ENCODE results near the gene PLXNA4.

The PLXNA4 gene

DNA sequence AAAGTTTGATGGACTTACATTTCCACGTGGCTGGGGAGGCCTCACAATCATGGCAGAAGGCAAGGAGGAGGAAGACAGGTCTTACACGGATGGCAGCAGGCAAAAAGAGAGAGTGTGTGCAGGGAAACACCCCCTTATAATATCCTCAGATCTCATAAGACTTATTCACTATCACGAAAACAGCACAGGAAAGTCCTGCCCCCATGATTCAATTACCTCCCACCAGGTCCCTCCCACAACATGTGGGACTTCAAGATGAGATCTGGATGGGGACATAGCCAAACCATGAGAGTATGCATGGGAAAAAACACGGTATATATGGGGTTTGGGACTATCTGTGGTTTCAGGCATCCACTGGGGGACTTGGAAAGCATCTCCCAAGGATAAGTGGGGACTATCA is 78.0 kb downstream of the PLXNA4 start:
- no peak for DNase-seq

DNA sequence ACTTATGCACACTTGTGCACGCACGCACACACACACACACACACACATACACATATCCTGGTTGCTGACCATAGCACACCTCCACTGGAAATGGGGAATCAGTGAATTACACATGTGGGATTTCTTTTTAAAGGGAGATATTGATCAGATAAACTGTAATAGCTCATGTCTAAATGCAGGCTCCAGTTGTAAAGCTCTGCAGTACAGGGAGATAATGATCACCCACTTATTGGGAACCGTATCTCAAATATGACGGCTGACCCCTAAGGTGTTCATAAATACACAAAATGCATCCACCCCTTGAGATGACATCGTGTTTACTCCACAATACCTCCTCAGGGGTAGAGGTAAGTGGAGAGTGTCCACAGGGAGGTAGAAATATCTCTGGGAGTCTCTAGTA is 79.2 kb downstream of the PLXNA4 start:
- DNase-seq = no peak

DNA sequence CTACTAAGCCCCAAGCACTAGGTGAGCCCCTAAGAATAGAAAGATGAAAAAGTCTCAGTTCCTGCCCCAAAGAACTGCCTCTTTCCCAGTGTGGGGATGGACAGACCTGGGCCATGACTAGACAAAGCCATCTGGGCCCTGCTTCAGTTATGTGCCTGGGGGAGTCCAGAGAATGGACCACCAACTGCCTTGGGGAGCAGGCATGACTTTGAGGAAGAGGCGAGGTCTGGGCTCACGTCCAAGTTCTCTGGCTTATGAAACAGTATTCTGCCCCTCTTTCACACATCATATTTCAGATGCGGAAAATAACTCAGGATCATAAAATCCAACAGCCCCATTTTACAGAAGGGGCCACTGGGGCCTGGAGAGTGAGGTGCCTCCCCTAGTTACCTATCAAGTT is 80.3 kb downstream of the PLXNA4 start:
- no peak for DNase-seq

DNA sequence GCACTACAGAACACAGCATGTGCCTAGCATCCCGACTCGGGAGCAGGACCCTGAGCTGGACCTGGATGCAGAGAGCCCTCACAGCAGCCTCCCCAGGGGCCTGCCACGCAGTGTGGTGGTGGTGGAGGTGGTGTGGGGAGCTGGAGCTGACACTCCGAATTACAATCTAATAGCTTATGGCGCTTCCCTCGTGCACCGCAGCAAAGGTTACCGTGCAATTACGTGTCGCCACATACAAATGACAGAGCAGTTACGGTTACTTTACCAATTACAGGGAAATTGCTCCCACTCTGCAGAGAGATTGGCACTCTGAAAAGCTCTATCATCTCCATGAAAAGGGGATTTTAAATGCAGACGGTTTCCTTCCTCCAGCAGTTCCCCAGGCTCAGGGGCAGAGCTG is 81.8 kb downstream of the PLXNA4 start:
- DNase-seq = no peak

DNA sequence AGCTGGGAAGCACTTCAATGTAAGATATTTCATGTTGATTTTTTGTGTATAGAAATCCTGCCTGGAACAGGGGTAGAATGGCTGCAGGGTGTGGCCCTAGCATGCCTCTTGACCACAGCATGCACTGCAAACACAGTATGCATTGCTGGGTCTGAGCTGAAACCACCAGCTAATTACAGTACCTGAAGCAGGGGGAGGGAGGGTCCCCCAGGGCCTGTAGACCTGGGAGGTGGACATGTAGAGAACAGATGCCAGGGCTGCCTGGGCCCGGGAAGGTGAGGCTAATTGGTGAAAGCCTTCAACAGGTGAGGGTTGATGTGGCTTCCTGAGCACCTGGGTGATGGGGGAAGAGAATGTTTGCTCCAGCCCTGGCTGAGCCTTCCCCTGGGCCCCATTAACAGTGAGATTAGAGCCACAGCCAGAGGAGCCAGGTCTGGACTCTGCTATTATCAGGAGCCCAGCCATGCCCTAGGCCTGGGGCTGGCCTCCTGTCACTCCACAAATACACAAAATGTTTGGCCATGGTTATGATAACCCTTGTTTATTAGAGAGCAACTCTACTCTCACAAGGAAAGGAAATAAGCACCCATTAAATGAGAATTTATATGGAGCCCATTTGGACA is 83.3 kb downstream of the PLXNA4 start:
- no peak for DNase-seq

DNA sequence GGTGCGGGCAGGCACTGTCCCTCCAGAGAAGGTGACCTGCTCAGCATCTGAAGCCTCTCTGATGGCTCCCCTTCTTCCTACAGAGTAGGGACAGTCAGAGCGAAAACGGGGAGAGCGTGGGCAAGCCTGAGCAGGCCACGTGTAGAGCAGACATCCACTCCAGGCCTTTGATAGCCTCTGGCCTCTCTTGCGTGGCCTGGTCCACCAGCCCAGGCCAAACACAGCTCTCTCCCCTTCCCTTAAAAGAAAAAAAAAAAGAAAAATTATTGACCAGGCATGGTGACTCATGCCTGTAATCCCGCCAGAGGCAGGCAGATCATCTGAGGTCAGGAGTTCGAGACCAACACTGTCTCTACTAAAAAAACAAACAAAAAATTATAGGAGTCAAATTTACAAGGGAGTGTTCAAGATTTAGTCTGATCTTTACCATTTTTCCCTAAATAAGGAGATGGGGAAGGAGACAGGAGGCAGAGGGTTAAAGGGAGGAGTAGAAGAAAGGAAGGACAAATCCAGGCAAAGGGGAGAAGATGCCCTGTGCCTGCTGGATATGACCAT is 84.8 kb downstream of the PLXNA4 start:
- no peak for DNase-seq

DNA sequence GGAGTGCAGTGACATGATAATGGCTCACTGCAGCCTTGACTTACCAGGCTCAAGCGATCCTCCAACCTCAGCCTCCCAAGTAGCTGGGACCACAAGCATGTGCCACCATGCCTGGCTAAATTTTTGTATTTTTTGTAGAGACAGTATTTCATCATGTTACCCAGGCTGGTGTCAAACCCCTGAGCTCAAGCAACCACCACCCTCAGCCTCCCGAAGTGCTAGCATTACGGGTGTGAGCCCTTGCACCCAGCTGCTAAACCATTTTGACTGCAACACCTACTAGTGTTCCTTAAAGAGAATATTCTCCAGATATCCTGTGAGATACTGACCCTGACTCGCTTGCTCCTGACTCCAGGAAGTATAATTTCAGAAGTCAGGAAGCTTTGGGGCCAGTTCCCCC is 85.8 kb downstream of the PLXNA4 start:
- DNase-seq = no peak

DNA sequence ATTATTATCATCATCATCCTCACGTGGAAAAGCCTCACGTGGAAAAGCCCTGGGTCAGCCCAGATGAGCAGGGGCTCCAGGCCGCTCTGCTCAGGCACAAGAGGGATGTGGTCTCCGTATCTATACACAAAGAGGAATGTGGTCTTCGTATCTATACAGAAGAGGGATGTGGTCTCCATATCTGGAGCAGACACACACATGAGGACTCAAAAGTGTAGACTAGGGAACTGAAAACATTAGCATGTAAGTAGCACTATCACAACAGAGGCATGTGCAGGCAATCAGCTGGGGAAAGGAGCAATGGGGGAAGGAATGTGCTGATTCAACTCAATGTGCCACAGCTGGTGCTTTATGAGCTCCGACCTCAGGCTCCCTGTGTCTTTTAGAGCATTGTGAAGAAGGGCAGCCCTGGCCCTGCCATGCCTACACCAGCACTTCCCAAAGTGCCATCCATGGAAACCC is 86.5 kb downstream of the PLXNA4 start:
- DNase-seq = no peak

DNA sequence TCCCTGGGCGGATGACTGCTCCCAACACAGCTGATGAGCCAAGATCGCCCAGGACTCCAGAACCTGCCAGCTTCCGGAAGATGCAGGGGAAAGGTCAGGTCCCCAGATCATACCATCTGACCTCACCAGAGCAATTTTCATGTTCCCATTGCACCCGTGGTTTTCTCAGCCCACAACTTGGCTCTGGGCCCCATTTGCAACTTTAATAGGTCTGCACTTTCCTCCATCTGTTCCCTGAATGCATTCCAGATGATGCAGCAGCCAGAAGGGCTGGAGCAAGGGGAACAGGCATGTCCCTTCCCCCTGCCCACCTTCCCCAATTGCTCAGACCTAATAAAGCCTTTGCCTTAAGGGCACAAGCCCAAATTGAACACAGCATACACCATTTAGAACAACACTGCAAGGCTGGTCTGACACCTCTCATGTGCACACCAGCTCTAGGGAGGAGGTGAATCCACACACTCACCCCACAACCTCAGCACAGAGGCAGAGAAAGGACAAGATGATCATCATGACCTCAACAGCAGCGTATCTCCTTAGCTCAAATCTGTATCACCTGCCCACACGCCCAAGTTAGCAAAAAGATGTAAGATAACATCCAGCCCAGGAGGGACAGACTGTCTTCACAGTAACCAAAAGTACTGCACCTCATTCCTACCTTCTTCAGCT is 87.5 kb downstream of the PLXNA4 start:
- DNase-seq = no peak

DNA sequence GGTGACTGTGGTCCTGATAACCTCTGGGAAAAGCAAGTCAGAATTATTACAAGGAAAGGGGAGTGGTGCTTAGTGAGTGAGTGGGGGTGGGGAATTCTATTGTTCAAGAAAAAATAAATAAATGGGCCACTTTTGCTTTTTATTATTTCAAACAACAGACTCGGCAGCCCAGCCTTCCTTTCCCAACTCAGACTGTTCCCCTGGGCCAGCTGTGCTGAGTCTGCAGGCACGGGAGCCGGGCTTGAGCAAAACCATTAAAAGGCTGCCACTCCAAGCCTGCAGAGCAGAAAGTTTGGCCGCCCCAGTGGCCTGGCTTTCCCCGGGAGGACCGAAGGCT is 90.0 kb downstream of the PLXNA4 start:
- no peak for DNase-seq

DNA sequence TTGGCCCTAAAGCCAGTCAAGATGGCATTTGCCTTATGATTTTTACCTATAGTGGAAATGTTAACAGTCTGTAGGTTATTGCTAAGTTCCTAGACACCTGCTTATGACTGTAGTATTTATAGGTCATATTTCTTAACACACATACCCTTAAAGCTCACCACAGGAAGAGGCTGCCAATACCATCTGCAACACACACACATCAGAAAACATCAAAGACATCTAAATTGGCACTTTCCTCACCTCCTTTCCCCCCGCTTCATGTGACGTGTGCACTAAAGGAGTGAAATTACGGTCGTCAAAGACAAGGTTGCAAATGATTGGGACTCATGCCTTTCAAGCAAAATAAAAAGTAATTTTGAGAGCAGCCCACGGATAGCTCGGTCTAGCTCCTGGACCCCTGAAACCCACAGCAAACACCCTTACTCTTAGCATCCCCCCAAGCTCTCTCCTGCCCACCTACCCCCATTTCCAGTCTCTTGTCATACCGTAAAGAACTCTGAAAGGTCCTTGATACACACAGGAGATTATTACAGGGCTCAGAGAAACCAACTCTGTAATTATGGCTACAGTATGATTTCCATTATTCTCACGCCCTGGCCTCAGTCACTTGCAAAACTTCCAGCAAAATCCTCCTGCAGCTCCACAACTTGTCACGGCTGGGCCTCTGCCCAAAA is 90.5 kb downstream of the PLXNA4 start:
- DNase-seq = no peak

DNA sequence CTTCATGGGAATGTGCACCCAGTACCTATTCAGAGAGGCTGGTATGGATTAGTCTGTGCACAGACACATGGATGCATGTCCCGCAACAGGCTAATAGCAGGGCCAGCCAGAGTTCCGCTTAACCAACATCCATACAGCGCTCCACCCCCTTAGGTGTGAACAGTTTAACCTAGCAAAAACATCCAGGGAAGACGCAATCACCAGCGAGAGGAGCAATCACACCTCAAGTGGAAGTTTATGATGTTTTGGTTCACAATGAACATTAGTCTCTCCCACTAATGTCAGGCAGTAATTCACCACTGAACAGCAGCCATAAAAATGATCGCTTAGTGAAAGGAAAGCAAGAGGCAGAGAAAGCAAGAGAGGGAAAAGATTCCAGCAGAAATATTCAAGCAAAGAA is 91.1 kb downstream of the PLXNA4 start:
- DNase-seq = no peak

DNA sequence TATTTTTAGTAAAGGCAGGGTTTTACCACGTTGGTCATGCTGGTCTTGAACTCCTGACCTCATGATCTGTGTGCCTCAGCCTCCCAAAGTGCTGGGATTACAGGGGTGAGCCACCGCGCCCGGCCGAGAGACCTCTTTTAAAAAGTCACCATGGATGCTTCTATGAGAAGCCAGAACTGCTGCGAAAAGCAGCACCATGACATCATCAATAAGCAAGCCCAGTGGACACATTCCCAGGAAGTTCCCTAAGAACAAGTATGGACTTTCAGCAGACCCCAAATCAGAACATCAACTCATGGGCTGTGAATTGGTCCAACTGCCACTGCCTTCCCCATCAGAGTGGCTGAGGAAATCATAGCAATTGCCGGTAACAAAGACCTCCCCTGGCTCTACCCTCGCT is 93.4 kb downstream of the PLXNA4 start:
- DNase-seq = no peak

DNA sequence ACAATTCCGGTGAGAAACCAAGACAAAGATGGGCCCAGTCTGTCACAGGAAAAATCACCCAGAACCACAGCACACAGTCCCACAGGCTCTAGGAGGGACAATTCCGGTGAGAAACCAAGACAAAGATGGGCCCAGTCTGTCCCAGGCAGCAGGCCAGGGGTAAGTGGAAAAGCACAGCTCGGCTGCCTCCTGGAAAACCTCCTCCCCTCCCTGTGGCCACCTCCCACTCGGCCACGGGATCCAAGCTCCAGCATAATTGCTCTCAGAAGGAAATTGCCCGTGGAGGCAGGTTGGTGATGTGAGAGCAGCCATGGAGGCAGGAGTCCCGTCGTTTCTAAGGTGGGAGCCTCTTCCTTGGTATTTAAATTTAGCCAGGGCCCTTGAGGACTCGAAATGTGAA is 95.7 kb downstream of the PLXNA4 start:
- no peak for DNase-seq

DNA sequence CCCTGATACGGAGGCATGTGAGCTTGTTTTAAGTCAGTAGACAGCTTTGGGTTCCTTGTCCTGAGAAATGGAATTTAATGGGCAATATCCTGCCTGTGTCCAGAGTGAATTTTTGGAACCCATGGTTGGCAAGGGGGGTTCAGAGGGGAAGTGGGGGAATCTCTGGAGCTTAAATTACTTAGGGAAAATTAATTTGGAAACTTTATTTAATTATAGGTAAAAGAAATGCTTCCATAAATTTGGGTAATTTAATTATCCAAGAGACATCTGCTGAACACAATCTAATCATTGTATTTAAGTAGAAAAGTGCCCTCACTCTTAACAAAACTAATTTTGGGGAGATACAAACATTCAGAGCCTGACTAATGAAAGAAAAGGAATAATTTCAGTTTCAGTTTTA is 99.7 kb downstream of the PLXNA4 start:
- DNase-seq = no peak

DNA sequence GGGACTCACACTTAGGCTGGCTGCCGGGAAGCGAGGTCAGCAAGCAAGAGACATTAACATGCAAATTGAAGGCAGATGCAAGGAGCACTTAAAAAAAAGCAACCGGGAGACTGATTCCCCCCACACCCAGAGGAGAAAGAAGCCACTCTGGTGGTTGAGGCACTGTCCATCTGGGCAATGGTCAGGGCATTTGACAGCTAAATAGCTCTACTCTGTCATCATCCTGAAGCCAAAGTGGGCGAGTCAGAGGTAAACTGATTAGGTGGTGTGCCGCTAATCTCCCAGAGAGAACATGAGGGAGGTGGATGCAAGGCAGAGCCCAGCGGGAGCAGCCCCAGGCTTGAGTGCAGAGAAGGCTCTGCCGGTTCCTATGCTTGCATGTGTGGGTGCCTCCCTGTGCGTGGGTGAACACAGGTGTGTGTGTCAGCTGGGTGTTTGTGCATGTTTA is 100.6 kb downstream of the PLXNA4 start:
- no peak for DNase-seq

DNA sequence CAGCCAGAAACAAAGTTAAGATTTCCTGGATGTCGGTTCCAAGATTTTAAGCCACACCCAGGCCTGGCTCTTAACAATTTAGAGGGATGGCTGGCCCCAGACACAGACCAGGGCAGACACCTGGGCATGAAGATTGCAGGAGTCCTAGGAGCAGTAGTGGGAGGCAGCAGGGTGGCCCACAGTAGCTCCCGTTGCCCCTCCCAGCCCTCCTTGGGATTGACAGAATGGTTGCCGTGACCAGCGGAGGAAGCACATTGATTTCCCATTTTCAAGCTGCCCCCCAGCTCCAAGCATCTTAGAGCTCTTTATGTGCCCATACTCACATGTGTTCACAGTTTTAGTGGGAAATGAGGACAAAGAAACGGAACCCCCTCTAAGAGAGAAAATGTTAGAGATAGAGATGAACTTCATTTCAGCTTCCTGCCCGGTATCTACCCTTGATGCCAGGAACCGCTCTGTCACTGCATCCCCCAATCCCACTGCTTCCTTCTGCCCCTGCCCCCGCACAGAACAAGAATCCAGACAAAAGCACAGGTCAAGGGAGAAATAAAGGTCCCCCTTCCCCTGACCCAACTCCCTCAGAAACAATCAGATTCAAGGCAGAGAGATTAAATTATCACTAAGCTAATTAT is 101.1 kb downstream of the PLXNA4 start:
- no peak for DNase-seq

DNA sequence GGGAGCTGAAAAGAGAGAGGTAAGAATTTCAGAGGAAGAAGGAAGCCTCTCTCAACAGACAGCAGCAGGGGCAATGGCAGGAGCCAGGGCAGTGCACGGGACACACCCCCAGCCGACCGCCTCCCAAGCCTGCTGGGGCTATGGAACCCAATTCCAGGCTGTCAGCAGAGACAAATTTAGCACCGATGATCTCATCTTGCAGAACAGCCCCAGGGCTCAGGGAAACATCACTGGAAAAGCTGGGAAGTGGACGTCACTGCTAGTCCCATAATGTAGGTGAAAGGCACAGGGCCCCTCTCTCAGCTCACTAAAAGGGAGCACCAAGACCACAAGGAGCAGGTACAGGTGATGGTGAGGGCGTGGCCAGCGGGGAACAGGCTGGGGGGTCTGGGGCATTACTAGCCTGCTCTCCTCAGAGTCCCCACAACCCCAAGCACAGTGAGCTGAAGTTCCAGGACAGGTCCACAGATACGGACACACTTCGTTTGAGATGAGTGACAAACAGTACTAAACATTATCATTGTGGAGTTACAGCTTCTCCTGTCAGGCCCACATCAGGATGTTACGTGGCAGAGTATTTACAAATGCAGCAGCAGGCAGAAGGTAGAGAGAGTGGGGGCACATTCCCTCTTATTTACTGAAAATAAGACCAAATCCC is 103.7 kb downstream of the PLXNA4 start:
- DNase-seq = no peak

DNA sequence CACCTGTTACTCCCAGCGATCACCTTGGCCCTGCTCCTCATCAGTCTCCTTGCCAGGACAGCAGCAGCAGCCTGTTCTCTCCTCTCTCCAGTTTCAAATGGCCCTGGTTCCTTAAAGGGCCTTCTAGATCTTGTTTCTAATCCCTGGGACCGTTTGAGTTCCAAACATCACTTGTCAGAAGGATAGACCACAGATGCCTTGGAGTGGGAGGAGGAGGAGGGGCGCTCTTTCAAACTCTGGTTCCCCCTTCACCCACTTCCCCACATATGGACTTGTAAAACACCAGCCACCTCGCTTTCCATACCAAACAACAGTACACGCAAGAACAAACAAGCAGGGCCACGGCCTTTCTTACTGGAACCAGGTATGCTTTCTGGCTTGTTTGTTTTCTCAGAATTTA is 104.8 kb downstream of the PLXNA4 start:
- no peak for DNase-seq

DNA sequence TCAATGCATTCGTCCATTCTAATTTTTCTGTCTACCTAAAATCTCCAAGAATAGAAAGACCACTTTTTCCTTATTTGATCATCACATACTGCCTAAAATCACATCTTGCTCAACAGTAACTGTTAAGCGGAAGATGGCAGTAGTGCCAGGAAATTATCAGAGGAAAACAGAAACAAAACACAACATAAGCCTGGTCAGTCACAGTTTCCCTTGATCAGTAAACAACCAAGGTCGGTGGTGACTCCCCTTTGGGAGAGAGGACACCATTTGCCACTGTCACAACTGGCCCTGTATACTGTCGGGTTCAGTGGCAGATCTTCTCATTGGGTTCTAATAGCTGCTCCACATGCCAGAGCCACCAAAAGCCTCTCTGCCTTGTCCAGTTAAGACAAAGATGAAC is 106.6 kb downstream of the PLXNA4 start:
- DNase-seq = no peak

DNA sequence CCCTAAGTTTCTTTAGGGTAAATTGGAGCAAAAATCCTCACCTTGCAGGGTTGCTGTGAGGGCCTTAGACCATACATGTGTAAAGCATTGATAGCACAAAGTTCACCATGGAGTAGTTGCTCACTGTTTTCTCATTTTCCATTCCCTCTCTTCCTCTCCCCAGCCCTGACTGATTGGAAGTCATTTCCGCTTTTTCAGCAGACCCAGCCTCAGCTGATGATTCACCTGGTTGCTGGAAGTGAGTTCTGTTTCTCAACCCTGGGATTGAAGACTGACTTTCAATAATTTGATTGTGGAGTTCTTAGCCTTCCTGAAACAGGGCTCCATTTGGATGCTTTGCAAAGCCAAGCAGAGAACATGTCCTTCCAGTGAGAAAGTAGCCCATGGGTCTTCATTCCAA is 107.0 kb downstream of the PLXNA4 start:
- DNase-seq = no peak

DNA sequence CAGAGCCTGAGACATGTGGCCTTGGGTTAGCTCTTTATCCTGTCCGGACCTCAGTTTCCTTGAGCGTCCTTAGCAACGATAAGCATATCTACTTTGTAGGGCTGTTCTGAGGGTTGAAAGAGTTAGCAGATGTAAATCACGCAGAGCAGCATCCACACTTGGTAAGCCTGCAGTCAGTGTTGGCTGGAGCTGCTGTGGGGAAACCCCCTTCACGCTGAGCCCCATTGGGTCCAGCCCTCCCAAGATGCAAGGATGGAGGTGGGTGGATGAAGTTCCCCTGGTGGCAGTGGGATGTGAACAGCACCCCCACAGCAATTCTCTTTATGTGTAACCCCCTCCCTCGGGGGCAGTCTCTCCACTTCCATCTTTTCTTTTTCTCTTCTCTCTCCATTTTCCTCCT is 109.9 kb downstream of the PLXNA4 start:
- no peak for DNase-seq

DNA sequence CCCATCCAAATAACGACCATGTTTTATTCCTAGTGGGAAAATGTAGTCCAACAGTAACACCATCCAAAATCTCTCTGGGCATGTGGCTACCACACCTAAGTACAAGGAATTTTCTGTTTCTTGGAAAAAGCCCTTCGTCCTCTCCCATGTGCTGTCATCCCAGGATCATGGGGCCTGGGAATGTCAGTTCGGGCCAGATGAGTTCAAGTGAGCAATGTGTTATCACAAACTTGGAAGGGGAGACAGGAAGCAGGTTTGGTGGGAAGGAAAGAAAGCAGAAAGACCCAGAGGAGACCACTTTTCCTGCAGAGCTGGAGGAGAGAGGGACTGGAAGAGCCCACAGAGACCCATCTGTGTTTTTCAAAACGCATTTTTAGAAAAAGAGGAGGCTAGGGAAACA is 110.8 kb downstream of the PLXNA4 start:
- no peak for DNase-seq
